ENCODE results near the gene MGME1.
"Not testable (repeated sequence)": the region's sequence is repeated elsewhere in the genome, so short reads cannot be mapped to it uniquely, and the experiment has no call there.

The MGME1 gene

DNA sequence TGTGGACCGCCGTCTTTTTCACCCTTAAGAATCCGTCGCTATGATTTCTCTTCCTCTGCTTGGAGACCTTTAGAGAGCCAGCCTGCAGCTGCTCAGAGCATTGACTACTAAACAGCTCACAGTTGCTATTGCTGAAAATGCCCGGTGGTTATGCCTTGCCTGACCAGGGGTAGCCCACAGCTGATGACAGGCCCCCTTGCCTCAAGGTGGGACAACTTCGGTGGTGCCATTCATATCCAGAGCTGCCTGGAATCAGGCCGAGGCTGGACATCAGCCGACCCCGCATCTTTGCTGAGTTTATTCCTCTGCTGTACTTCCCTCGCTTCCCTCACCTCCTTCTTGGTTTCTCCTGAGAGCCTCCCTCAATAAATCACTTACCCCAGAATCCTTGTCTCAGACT, 49.3 kb downstream of the MGME1 start:
- TF ChIP-seq, protein P1, sequence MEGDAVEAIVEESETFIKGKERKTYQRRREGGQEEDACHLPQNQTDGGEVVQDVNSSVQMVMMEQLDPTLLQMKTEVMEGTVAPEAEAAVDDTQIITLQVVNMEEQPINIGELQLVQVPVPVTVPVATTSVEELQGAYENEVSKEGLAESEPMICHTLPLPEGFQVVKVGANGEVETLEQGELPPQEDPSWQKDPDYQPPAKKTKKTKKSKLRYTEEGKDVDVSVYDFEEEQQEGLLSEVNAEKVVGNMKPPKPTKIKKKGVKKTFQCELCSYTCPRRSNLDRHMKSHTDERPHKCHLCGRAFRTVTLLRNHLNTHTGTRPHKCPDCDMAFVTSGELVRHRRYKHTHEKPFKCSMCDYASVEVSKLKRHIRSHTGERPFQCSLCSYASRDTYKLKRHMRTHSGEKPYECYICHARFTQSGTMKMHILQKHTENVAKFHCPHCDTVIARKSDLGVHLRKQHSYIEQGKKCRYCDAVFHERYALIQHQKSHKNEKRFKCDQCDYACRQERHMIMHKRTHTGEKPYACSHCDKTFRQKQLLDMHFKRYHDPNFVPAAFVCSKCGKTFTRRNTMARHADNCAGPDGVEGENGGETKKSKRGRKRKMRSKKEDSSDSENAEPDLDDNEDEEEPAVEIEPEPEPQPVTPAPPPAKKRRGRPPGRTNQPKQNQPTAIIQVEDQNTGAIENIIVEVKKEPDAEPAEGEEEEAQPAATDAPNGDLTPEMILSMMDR (IDR thresholded peaks at IDR 0.05; ENCODE audit: extremely low read depth, missing control alignments), result no peak
- no peak for DNase-seq (ENCODE audit: low spot score)

DNA sequence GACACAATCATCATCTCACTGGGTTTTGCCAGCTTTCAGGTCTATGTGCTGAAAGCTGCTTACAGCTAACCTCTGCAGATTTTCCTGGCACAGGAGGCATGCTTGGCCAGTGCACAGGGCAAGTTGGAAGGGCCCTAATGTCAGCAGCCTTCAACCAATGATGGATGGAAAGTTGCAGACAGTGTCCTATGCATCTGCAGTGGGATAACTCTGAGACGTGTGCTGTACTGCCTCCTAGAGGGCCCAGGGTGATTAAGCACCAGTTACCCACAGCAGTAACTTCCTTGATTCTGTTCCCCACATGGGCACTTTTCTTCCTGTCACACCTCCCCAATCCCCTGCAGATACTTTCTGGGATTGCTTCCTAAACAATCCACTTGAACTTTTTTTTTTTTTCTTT, 50.2 kb downstream of the MGME1 start:
- DNase-seq (ENCODE audit: low spot score), result peak; percentile 74
- TF ChIP-seq, protein P1 (IDR thresholded peaks at IDR 0.05; ENCODE audit: extremely low read depth, missing control alignments), result peak; percentile 50

- DNase-seq (ENCODE audit: low spot score), result no peak
- TF ChIP-seq, protein P1 (IDR thresholded peaks at IDR 0.05; ENCODE audit: extremely low read depth, missing control alignments), result no peak
These were observed 52.1 kb downstream of the MGME1 start for GRCh38 chr20:18020931-18021330.

DNA sequence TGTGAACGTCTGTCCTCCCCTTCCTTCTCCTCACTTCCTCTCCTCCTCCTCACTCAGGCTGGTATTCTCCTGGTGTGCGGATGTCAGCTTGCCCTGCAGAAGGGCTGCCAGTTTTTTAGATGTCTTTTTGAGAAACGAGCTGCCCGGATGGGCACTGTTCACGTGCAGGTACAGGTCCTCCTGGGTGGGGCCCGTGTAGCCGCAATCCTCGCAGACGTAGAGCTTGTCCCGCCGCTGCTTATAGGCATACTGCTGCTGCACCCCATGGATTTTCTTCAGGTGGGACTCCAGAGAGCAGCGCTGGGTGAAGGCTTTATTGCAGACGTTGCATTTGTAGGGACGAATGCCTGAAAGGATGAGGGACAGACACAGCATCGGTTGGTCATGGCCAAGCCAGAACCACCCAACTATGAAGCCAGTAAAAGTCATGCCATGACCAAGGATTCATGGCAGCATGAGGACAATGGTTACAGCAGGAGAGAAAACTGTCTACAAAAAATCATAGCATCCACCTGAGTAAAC, 55.8 kb downstream of the MGME1 start:
- TF ChIP-seq, protein P1 (IDR thresholded peaks at IDR 0.05; ENCODE audit: extremely low read depth, missing control alignments), result no peak
- no peak for DNase-seq (ENCODE audit: low spot score)

- DNase-seq (ENCODE audit: low spot score), result not testable (repeated sequence)
These were observed 58.2 kb downstream of the MGME1 start for GRCh38 chr20:18027011-18027410.

- TF ChIP-seq, protein P1 (IDR thresholded peaks at IDR 0.05; ENCODE audit: extremely low read depth, missing control alignments), result no peak
- no peak for DNase-seq (ENCODE audit: low spot score)
These were observed 61.2 kb downstream of the MGME1 start for GRCh38 chr20:18030020-18030419.

GRCh38 chr20:18031050-18031449, 62.2 kb downstream of the MGME1 start:
- TF ChIP-seq, protein P1 (IDR thresholded peaks at IDR 0.05; ENCODE audit: extremely low read depth, missing control alignments), result no peak
- DNase-seq (ENCODE audit: low spot score), result no peak

DNA sequence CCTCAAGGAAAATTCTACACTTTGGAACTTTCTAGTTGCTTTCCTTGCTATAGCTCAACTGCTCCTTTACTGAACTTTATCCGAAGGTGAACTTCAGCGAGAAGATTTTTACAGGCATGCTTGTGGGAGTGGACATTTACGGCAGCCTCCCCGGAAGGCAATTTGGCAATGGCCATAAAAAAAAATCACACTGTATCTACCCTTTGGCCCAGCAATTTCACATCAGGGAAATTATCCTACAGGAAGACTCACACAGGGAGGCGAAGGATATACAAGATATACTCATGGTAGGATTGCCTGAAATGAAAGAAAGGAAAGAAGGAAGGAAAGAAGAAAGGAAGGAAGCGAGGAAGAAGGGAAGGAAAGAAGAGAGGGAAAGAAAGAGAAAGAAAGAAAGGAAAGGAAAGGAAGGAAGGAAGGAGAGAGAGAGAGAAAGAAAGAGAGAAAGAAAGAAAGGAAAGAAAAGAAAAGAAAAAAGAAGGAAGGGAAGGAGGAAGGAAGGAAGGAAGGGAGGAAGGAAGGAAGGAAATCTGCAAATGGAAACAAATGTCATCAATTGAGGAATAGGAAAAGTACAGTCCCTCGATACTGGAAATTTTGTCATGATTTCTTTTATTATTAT, 63.2 kb downstream of the MGME1 start:
- TF ChIP-seq, protein P1 (IDR thresholded peaks at IDR 0.05; ENCODE audit: extremely low read depth, missing control alignments), result no peak

More for the DNA sequence above, 63.2 kb downstream of the MGME1 start:
- no peak for DNase-seq (ENCODE audit: low spot score)
